Right lobe of liver (tissue), 4 donors: ENCODE data around the gene UQCRQ.

ENCODE experiments used
- CTCF ChIP-seq, 4 donors: fragments of 200-600 bp in 3 of 4; fragments of 450-650 bp in 1 of 4; IDR thresholded peaks; one replicate each; pipeline versions ENCODE4 v1.5.1 to v1.8.0; 2016 to 2022; ENCODE audit warnings: antibody characterized with exemption in 4 of 4, mild to moderate bottlenecking in 2 of 4
- POLR2A ChIP-seq: fragments of 450-650 bp; IDR thresholded peaks from one replicate; pipeline ENCODE4 v1.6.1; 2017; ENCODE audit warnings: antibody characterized with exemption, mild to moderate bottlenecking
- donor health status: DM: no; HTN: no; CAD: no.
- donor health status: DM: no; HTN: no; CAD: no.
- donor health status: DM: no; HTN: yes; CAD: no.

DNA sequence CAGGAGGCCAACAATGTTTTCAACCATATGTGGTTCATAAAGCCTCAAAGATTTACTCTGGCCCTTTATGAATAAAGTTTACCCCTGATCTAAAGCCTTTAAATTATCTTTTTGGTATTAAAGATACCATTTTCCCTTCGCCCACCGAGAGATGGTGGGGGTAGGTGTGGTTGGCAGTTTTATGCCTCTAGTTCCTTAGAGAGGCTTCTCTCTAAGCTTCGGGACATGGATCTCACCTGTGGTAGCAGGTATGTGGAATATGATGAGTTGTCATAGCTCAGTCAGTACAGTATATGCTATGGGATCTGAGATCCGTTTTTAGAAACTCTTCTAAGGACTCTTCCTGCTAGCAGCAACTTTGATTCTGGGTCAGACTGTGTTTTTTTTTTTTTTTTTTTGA, 2.3 kb downstream of the UQCRQ start:
- TF ChIP-seq CTCF (IDR thresholded peaks at IDR 0.05) (no peak), POLR2A (no peak)
